Epithelial cell of proximal tubule (primary cell): ENCODE data around the gene GABRB2. TPM values are rescaled to one million over a fixed set of nuclear protein-coding genes. Genes with fewer than 3 reads are reported as not detected.
"Not testable (repeated sequence)": the region's sequence is repeated elsewhere in the genome, so short reads cannot be mapped to it uniquely, and the experiment has no call there.

Source experiments
- DNase-seq: peaks from one replicate; pipeline ENCODE4 v3.0.0-alpha.2; 2011; ENCODE audit warnings: low read depth
- H3K4me3 ChIP-seq: 2 replicates; pipeline ENCODE4 v1.5.1; 2011; ENCODE audit warnings: low read depth, mild to moderate bottlenecking, low read length
- CTCF ChIP-seq: conservative IDR thresholded peaks from 2 replicates; pipeline ENCODE4 v1.5.1; 2012; ENCODE audit warnings: low read depth, mild to moderate bottlenecking, low read length
- total RNA-seq: library from RNA; depleted of rRNA; stranded (reverse); fragments of >200 nt; gene quantifications from 2 replicates; pipeline ENCODE4 v1.2.3, GENCODE V29; 2015

GABRB2 gene
- total RNA-seq, 1 donor from 2014 or later, result not detected

- DNase-seq, result no peak
- no peak for TF ChIP-seq CTCF
Observed at GRCh38 chr5:161539016-161539415, 7.5 kb downstream of the GABRB2 start.

GRCh38 chr5:161535762-161536161, 10.8 kb downstream of the GABRB2 start:
- H3K4me3 ChIP-seq, result no peak overlapping the region
- no peak for DNase-seq
- TF ChIP-seq CTCF, result peak; percentile 46

More at GRCh38 chr5:161539016-161539415, 7.5 kb downstream of the GABRB2 start:
- no peak overlapping the region for H3K4me3 ChIP-seq

GRCh38 chr5:161530700-161531099, 15.8 kb downstream of the GABRB2 start:
- TF ChIP-seq CTCF, result no peak
- DNase-seq, result no peak
- no peak overlapping the region for H3K4me3 ChIP-seq

GRCh38 chr5:161513942-161514341, 32.6 kb downstream of the GABRB2 start:
- no peak overlapping the region for H3K4me3 ChIP-seq
- no peak for TF ChIP-seq CTCF
- no peak for DNase-seq

- TF ChIP-seq CTCF, result no peak
- H3K4me3 ChIP-seq, result no peak overlapping the region
- no peak for DNase-seq
Observed at GRCh38 chr5:161507591-161507990, 38.9 kb downstream of the GABRB2 start.

GRCh38 chr5:161505160-161505559, 41.4 kb downstream of the GABRB2 start:
- not testable (repeated sequence) for DNase-seq, H3K4me3 ChIP-seq

GRCh38 chr5:161498531-161498930, 48.0 kb downstream of the GABRB2 start:
- DNase-seq, result no peak
- no peak for TF ChIP-seq CTCF
- no peak overlapping the region for H3K4me3 ChIP-seq

- H3K4me3 ChIP-seq, result no peak overlapping the region
- no peak for TF ChIP-seq CTCF
- no peak for DNase-seq
Observed at GRCh38 chr5:161483721-161484120, 62.8 kb downstream of the GABRB2 start.
